ENCODE results near the gene TRAIP.
"Not testable (repeated sequence)": the region's sequence is repeated elsewhere in the genome, so short reads cannot be mapped to it uniquely, and the experiment has no call there.

Gene TRAIP

DNA sequence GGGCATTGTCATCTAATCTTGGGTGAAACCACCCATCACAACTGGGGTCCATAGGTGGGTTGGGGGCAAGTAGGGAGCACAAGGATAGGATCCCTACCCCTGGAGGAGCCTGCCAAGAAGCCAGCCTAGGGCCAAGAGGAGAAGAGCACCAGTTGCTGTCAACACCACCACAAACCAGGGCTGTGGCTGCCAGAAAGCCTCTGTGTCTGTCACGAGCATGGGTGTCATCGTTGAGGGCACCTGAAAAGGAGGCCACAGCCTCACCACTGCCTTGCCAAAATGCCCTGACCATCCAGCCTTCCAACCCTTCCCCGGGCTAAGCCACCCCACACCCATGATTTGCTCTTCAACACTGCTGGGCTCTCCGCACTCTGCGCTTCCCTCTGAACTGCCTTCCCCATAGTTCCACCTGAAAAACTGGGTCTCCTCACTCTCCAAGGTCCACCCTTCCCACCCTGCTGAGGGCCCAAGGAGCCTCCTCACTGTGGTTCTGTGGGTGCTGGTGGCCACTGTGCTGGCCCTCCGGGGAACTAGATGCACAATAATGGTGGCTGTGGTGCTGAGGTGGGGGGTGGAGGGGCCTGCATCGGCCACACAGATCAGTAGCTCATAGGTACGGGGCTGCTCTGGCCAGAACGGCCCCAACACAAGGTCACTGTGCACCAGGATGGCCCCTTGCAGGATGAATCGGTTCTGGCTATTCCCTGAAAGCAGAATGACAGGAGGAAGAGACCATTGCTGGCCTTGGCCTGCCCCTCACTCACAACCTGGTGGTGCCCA, 63.8 kb downstream of the TRAIP start:
- DNase-seq (ENCODE audit: low read depth in 2 of 2), result no peak

DNA sequence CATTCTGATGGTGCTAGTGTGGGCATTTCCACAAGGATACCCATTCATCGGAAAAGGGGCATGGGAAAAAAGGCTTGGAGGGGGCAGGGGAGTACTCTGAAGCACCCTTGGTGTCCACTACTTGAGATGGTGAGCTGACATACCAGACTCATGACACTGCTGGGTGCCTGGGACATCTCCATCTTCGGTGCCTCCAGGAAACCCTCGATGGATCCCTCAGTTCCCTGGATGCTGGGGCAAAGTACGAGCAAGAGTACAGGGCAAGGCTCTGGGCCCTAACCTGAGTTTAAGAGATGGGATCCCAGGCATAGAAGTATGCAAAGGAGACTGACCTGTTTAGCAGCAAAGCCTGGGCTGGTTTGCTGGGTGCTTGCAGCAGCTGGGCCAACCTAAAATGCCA, 64.8 kb downstream of the TRAIP start:
- DNase-seq (ENCODE audit: low read depth in 2 of 2), result no peak

GRCh38 chr3:49790626-49791411, 65.5 kb downstream of the TRAIP start:
- no peak for DNase-seq (ENCODE audit: low read depth in 2 of 2)

- no peak for DNase-seq (ENCODE audit: low read depth in 2 of 2)
These were observed 68.3 kb downstream of the TRAIP start for GRCh38 chr3:49788056-49788455.

GRCh38 chr3:49787536-49787935, 68.8 kb downstream of the TRAIP start:
- no peak for DNase-seq (ENCODE audit: low read depth in 2 of 2)

DNA sequence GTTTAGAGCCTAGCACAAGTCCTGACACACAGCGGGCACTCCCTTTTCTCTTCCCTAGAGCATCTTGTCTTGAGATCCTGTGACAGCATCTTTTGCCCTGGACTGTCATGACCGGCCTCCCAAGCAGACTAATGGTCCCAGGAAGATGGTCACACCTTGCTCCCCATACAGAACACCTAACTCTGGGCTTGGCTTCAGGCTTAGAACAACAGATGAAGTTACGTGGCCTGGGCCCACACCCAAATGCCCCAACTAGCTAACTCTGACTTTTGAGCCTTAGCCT, 69.2 kb downstream of the TRAIP start:
- no peak for DNase-seq (ENCODE audit: low read depth in 2 of 2)

- peak; percentile 100 for DNase-seq (ENCODE audit: low read depth in 2 of 2)
These were observed 69.8 kb downstream of the TRAIP start, which contains the start of gene IP6K1 for GRCh38 chr3:49786357-49787181. Gene IP6K1 (minus strand): TSS chr3:49786542. CDS start chr3:49748040, 38,502 bp downstream.

GRCh38 chr3:49785565-49786356, 70.6 kb downstream of the TRAIP start:
- no peak for DNase-seq (ENCODE audit: low read depth in 2 of 2)

DNA sequence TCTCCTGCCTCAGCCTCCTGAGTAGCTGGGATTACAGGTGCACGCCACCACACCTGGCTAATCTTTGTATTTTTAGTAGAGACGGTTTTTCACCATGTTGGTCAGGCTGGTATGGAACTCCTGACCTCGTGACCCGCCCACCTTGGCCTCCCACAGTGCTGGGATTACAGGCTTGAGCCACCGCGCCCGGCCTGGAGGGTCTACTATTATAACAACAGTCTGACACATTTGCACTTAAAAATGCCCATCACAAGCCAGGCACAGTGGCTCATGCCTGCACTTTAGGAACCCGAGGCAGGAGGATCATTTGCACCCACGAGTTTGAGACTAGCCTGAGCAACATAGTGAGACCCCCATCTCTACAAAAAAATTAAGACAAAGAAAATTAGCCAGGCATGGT, 74.1 kb downstream of the TRAIP start:
- DNase-seq (ENCODE audit: low read depth in 2 of 2), result not testable (repeated sequence)

DNA sequence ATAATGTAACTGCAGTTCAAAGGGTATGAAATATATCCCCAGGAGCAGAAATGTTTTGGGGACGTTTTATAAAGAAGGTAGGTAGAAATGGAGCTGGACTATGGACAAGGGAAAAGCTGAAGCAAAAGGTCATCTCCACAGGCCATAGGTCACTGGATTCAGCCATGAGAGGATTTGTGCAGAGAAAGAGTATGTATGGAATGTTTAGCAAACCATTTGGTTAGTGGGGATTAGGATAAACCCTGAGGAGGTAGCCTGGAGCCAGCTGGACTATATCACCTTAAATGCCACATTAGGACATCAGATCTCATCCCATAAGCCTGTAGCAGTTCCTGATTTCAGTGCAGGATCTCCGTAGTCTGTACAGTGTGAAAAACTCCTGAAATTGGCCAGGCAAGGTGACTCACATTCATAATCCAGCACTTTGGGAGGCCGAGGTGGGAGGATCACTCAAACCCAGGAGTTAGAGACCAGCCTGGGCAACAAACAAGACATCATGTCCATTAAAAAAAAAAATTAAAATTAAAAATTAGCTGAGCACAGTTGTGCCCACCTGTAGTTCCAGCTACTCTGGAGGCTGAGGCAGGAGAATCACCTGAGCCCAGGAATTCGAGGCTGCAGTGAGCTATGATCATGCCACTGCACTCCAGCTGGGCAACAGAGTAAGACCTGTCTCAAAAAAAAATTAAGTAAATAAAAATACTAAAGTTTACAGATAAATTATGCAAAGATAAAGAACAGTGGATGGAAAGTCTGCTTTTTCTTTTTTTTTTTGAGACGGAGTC, 74.8 kb downstream of the TRAIP start:
- DNase-seq (ENCODE audit: low read depth in 2 of 2), result no peak

DNA sequence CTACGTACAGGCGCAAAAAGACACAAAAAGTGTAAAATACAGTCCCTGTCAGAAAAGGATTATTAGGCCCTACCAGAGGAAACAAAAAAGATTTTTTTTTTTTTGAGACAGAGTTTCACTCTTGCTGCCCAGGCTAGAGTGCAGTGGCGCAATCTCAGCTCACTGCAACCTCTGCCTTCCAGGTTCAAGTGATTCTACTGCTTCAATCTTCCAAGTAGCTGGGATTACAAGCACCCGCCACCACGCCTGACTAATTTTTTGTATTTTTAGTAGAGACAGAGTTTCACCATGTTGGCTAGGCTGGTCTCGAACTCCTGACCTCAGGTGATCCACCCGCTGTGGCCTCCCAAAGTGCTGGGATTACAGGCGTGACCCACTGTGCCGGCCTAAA, 75.4 kb downstream of the TRAIP start:
- DNase-seq (ENCODE audit: low read depth in 2 of 2), result not testable (repeated sequence)

GRCh38 chr3:49780080-49780974, 76.0 kb downstream of the TRAIP start:
- DNase-seq (ENCODE audit: low read depth in 2 of 2), result no peak

DNA sequence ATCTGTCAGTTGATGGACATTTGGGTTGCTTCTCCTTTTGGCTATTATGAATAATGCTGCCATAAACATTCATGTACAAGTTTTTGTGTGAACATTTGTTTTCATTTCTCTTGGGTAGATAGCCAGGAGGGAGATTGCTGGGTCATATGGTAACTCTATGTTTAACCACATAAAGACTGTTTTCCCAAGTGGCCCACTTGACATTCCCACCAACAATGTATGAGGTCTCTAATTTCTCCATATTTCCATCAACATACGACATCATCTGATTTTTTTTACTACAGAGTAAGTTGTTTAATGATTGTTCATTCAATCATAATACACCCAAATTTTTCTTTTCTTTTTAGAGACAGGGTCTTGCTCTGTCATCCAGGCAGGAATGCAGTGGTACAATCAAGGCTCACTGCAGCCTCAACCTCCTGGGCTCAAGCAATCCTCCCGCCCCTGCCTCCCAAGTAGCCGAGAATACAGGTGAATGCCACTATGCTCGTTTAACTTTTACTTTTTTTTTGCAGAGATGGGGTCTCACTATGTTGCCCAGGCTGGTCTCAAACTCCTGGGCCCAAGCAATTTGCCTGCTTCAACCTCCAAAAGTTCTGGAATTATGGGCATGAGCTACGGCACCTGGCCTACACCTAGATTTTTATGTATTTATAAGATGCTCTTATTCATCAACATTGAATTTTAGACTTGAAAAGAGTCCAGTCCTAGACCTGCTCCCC, 76.8 kb downstream of the TRAIP start:
- no peak for DNase-seq (ENCODE audit: low read depth in 2 of 2)
